Measurements from ENCODE around the gene TMEM106A.

Gene TMEM106A

GRCh38 chr17:43215341-43215740, 3.7 kb downstream of the TMEM106A start:
- in situ Hi-C loops (cut with HindIII; ENCODE audit: low sequenced_read_pairs) = no loop called here
- TF ChIP-seq, protein P1, sequence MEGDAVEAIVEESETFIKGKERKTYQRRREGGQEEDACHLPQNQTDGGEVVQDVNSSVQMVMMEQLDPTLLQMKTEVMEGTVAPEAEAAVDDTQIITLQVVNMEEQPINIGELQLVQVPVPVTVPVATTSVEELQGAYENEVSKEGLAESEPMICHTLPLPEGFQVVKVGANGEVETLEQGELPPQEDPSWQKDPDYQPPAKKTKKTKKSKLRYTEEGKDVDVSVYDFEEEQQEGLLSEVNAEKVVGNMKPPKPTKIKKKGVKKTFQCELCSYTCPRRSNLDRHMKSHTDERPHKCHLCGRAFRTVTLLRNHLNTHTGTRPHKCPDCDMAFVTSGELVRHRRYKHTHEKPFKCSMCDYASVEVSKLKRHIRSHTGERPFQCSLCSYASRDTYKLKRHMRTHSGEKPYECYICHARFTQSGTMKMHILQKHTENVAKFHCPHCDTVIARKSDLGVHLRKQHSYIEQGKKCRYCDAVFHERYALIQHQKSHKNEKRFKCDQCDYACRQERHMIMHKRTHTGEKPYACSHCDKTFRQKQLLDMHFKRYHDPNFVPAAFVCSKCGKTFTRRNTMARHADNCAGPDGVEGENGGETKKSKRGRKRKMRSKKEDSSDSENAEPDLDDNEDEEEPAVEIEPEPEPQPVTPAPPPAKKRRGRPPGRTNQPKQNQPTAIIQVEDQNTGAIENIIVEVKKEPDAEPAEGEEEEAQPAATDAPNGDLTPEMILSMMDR (IDR thresholded peaks at IDR 0.05; ENCODE audit: low read depth, low read length, missing control alignments) = no peak
- H3K4me3 ChIP-seq (ENCODE audit: low read depth, low read length) = no peak overlapping the region
- DNase-seq (ENCODE audit: low read depth) = no peak

DNA sequence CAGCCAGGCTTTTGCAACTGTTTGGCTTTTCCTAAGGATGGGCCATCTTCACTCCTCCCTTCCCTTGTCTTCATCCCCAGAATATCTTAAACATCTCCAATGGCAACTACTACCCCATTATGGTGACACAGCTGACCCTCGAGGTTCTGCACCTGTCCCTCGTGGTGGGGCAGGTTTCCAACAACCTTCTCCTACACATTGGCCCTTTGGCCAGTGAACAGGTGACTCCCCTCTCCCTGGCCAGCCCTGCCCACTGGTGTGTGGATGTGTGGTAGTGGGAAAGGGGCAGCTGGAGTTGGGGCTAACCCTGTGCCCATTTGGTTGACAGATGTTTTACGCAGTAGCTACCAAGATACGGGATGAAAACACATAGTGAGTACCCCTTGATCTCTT, 4.7 kb downstream of the TMEM106A start:
- H3K4me3 ChIP-seq (ENCODE audit: low read depth, low read length) = no peak overlapping the region
- TF ChIP-seq, protein P1 (IDR thresholded peaks at IDR 0.05; ENCODE audit: low read depth, low read length, missing control alignments) = no peak
- in situ Hi-C loops (cut with HindIII; ENCODE audit: low sequenced_read_pairs) = no loop called here
- DNase-seq (ENCODE audit: low read depth) = no peak

GRCh38 chr17:43216762-43217613, 5.3 kb downstream of the TMEM106A start:
- TF ChIP-seq, protein P1 (IDR thresholded peaks at IDR 0.05; ENCODE audit: low read depth, low read length, missing control alignments) = no peak
- in situ Hi-C loops (cut with HindIII; ENCODE audit: low sequenced_read_pairs) = no loop called here
- H3K4me3 ChIP-seq (ENCODE audit: low read depth, low read length) = no peak overlapping the region
- no peak for DNase-seq (ENCODE audit: low read depth)

GRCh38 chr17:43217614-43218087, 6.0 kb downstream of the TMEM106A start:
- TF ChIP-seq, protein P1 (IDR thresholded peaks at IDR 0.05; ENCODE audit: low read depth, low read length, missing control alignments) = no peak

DNA sequence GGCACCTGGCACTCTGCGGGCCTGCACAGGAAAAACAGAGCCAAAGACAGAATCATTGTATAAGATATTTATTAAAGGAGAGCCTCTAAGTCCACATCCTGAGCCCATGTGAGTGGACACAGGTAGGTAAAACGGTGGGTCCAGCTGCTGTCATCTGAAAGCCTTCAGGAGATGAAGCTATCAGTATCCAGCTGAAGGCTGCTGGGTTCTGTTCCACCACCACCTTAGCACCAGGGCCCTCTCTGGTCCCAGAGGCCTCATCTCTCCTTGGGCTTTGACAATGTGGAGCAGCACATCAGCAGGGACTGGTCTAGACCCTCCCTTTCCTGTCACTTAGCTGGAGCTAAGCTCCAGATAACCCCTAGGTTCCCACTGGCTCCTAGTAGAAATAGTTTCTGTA, 7.3 kb downstream of the TMEM106A start:
- no peak for DNase-seq (ENCODE audit: low read depth)
- TF ChIP-seq, protein P1 (IDR thresholded peaks at IDR 0.05; ENCODE audit: low read depth, low read length, missing control alignments) = no peak
- H3K4me3 ChIP-seq (ENCODE audit: low read depth, low read length) = no peak overlapping the region
- in situ Hi-C loops (cut with HindIII; ENCODE audit: low sequenced_read_pairs) = no loop called here

More at GRCh38 chr17:43217614-43218087, 6.0 kb downstream of the TMEM106A start:
- in situ Hi-C loops (cut with HindIII; ENCODE audit: low sequenced_read_pairs) = no loop called here
- no peak overlapping the region for H3K4me3 ChIP-seq (ENCODE audit: low read depth, low read length)
- no peak for DNase-seq (ENCODE audit: low read depth)

DNA sequence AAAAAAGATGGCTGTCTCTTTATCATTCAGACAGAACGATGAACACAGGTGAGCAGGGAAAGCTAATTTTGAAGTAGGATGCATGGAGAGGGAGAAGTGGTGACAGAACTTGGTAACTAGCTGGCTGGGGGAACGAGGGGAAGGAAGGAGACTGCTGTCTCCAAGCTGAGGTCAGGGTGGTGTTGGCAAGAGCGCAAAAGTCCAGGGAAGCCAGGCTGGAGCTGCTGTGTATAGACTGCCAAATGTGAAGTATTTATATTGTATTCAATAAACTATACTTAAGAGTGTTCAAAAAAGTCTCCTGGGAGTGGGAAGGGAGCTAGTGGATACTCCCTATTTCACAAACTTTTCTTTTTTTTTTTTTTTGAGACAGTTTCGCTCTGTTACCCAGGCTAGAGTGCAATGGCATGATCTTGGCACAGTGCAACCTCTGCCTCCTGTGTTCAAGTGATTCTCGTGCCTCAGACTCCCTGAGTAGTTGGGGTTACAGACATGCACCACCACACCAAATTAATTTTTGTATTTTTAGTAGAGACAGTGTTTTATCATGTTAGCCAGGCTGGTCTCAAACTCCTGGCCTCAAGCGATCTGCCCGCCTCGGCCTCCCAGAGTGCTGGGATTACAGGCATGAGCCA, 8.2 kb downstream of the TMEM106A start:
- in situ Hi-C loops (cut with HindIII; ENCODE audit: low sequenced_read_pairs) = no loop called here

More for the DNA sequence above, 8.2 kb downstream of the TMEM106A start:
- no peak overlapping the region for H3K4me3 ChIP-seq (ENCODE audit: low read depth, low read length)
- DNase-seq (ENCODE audit: low read depth) = no peak
- TF ChIP-seq, protein P1 (IDR thresholded peaks at IDR 0.05; ENCODE audit: low read depth, low read length, missing control alignments) = no peak

Data from astrocyte of the cerebellum (primary cell).